ENCODE data around the gene RAB6D.
"Not testable (repeated sequence)": the region's sequence is repeated elsewhere in the genome, so short reads cannot be mapped to it uniquely, and the experiment has no call there.

Gene RAB6D

DNA sequence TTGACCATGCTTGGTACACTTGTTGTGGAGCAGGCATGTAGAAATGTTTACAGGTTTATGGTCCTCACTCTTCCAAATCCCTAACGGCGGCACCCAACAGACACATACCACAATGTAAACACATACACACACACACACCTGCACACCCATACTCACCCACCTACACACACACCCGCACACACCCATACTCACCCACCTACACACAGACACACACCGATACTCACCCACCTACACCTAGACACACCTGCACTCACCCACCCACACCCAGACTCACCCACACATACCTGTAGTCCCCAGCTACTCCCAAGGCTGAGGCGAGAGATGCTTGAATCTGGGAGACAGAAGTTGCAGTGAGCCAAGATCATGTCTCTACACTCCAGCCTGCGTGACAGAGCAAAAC, 1.5 kb upstream of the RAB6D start:
- DNase-seq (ENCODE audit: low spot score): no peak

DNA sequence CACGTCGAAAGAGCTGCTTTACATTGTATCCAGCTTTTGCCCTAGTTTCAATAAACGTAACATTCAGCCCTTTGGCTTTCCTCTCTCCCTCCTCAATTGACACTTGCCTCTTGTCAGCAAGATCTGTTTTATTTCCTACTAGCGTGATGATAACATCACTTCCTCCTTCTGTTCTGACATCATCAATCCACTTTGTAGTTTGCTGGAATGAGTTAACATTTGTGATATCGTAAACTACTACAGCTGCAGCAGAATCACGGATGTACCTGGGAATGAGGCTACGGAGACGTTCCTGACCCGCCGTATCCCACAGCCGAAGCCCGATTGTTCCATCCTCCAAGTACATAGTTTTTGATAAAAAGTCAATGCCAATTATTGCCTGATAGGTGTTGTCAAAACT, 755 bp downstream of the RAB6D start:
- not testable (repeated sequence) for DNase-seq (ENCODE audit: low spot score)

- not testable (repeated sequence) for DNase-seq (ENCODE audit: low spot score)
Observed at GRCh38 chr2:131361773-131362172, 2.2 kb downstream of the RAB6D start.

DNA sequence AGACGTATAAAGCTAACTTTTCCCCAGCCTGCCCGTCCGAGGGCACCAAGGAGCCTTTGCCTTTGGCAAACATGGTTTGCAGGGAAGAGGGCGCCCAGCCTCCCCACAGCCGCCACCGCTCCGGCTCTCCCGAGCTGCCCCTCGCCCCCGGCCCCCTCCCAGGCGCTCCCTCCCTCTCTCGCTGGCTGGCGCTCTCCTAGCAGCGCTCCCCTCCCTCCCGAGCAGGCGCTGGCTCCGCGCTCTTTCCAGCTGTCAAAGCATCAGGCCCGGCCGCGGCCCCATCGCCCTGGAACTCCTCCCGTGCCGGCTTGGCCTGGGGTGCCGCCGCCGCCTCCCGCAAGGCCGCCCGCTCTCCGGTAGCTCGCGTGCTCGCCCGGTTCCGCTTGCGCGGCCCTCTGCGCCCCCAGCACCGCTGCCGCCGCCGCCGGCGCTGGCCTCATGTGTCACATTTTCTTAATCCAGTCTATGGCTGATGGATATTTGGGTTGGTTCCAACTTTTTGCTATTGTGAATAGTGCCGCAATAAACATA, 10.7 kb downstream of the RAB6D start:
- not testable (repeated sequence) for DNase-seq (ENCODE audit: low spot score)

- DNase-seq (ENCODE audit: low spot score): no peak
Observed at GRCh38 chr2:131349021-131349420, 14.9 kb downstream of the RAB6D start.

- not testable (repeated sequence) for DNase-seq (ENCODE audit: low spot score)
Observed at GRCh38 chr2:131347035-131347434, 16.9 kb downstream of the RAB6D start.

- DNase-seq (ENCODE audit: low spot score): not testable (repeated sequence)
Observed at GRCh38 chr2:131339307-131339706, 24.7 kb downstream of the RAB6D start.

GRCh38 chr2:131335319-131335718, 28.6 kb downstream of the RAB6D start:
- not testable (repeated sequence) for DNase-seq (ENCODE audit: low spot score)

DNA sequence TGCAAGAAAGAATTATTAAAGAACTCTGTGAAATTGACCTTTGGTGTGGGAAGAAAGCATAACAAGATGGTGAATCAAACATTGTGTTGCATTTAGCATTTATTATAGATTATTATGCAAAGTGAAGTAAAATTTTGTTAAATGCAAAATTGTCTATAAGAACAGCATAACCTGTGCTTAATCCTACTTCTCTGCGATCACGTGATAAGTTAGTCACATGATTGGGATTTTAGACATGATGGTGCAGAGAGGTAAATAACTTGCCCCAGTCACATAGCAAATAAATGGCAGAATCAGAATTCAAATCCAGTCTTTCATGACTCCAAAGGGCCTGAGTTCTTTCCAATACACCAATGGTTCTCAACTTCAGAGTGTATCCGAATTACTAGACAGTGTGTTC, 31.3 kb downstream of the RAB6D start:
- DNase-seq (ENCODE audit: low spot score): not testable (repeated sequence)

DNA sequence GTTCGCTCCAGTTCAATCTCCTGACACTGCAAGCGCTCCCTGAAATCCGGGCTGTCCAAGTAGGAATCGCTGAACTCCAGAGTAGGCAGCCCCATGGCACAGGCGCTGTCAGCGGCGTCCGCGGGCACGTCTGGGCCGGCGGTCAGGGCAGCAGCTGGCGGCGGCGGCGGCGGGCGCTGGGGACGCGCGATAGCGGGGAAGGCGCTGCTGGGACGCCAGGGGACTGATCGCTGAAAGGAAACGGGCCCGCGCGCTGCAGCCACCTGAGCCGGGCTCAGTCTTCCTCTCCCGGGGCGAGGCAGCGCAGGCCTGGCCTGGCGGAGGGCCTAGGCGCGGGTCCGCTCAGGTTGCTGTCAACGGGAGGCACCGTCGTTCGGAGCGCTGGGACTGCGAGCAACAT, 33.0 kb downstream of the RAB6D start:
- DNase-seq (ENCODE audit: low spot score): not testable (repeated sequence)

- no peak for DNase-seq (ENCODE audit: low spot score)
Observed at GRCh38 chr2:131322209-131322608, 41.8 kb downstream of the RAB6D start.

GRCh38 chr2:131321344-131321743, 42.6 kb downstream of the RAB6D start:
- not testable (repeated sequence) for DNase-seq (ENCODE audit: low spot score)

- not testable (repeated sequence) for DNase-seq (ENCODE audit: low spot score)
Observed at GRCh38 chr2:131311001-131311400, 53.0 kb downstream of the RAB6D start.
